Measurements from ENCODE around the gene ADCY4.

DNA sequence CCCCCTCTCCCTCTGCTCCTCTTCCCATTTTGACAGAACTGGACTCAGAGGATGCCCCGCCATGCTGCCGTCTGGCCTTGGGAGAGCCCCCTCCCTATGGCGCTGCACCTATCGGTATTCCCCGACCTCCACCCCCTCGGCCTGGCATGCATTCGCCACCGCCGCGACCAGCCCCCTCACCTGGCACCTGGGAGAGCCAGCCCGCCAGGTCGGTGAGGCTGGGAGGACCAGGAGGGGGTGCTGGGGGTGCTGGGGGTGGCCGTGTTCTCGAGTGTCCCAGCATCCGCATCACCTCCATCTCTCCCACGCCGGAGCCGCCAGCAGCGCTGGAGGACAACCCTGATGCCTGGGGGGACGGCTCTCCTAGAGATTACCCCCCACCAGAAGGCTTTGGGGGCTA lies 34.6 kb upstream of the ADCY4 start:
- TF ChIP-seq POLR2AphosphoS5 (IDR thresholded peaks at IDR 0.05; ENCODE audit: low read depth, low read length) (no peak), SIN3A (IDR thresholded peaks at IDR 0.05; ENCODE audit: low read depth) (no peak), POLR2A (IDR thresholded peaks at IDR 0.05; ENCODE audit: borderline replicate concordance, extremely low read depth, insufficient read depth, insufficient read length) (no peak), ZFX (IDR thresholded peaks at IDR 0.05) (no peak), ELF1 (IDR thresholded peaks at IDR 0.05; ENCODE audit: borderline replicate concordance, low read depth) (no peak), EZH2phosphoT487 (IDR thresholded peaks at IDR 0.05; ENCODE audit: borderline replicate concordance) (no peak)
- TF ChIP-seq, protein P1, sequence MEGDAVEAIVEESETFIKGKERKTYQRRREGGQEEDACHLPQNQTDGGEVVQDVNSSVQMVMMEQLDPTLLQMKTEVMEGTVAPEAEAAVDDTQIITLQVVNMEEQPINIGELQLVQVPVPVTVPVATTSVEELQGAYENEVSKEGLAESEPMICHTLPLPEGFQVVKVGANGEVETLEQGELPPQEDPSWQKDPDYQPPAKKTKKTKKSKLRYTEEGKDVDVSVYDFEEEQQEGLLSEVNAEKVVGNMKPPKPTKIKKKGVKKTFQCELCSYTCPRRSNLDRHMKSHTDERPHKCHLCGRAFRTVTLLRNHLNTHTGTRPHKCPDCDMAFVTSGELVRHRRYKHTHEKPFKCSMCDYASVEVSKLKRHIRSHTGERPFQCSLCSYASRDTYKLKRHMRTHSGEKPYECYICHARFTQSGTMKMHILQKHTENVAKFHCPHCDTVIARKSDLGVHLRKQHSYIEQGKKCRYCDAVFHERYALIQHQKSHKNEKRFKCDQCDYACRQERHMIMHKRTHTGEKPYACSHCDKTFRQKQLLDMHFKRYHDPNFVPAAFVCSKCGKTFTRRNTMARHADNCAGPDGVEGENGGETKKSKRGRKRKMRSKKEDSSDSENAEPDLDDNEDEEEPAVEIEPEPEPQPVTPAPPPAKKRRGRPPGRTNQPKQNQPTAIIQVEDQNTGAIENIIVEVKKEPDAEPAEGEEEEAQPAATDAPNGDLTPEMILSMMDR (IDR thresholded peaks at IDR 0.05 in 2 of 3, conservative IDR thresholded peaks at IDR 0.05 in 1 of 3; ENCODE audit: borderline replicate concordance in 1 of 3, insufficient read depth in 1 of 3, low read depth in 2 of 3, low read length in 2 of 3) = no peak
- TF ChIP-seq, protein P2, sequence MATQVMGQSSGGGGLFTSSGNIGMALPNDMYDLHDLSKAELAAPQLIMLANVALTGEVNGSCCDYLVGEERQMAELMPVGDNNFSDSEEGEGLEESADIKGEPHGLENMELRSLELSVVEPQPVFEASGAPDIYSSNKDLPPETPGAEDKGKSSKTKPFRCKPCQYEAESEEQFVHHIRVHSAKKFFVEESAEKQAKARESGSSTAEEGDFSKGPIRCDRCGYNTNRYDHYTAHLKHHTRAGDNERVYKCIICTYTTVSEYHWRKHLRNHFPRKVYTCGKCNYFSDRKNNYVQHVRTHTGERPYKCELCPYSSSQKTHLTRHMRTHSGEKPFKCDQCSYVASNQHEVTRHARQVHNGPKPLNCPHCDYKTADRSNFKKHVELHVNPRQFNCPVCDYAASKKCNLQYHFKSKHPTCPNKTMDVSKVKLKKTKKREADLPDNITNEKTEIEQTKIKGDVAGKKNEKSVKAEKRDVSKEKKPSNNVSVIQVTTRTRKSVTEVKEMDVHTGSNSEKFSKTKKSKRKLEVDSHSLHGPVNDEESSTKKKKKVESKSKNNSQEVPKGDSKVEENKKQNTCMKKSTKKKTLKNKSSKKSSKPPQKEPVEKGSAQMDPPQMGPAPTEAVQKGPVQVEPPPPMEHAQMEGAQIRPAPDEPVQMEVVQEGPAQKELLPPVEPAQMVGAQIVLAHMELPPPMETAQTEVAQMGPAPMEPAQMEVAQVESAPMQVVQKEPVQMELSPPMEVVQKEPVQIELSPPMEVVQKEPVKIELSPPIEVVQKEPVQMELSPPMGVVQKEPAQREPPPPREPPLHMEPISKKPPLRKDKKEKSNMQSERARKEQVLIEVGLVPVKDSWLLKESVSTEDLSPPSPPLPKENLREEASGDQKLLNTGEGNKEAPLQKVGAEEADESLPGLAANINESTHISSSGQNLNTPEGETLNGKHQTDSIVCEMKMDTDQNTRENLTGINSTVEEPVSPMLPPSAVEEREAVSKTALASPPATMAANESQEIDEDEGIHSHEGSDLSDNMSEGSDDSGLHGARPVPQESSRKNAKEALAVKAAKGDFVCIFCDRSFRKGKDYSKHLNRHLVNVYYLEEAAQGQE (IDR thresholded peaks at IDR 0.05; ENCODE audit: low read depth) = no peak
